HG03039 (cell line): ENCODE measurements around the gene TSSC4.

Experiments used
- ATAC-seq: cut with Tn5 transposase; IDR thresholded peaks from one replicate; pipeline ENCODE4 v1.9.1; 2021; ENCODE audit warnings: mild to moderate bottlenecking, moderate library complexity; ENCODE audit not compliant: unreplicated experiment

The TSSC4 gene

DNA sequence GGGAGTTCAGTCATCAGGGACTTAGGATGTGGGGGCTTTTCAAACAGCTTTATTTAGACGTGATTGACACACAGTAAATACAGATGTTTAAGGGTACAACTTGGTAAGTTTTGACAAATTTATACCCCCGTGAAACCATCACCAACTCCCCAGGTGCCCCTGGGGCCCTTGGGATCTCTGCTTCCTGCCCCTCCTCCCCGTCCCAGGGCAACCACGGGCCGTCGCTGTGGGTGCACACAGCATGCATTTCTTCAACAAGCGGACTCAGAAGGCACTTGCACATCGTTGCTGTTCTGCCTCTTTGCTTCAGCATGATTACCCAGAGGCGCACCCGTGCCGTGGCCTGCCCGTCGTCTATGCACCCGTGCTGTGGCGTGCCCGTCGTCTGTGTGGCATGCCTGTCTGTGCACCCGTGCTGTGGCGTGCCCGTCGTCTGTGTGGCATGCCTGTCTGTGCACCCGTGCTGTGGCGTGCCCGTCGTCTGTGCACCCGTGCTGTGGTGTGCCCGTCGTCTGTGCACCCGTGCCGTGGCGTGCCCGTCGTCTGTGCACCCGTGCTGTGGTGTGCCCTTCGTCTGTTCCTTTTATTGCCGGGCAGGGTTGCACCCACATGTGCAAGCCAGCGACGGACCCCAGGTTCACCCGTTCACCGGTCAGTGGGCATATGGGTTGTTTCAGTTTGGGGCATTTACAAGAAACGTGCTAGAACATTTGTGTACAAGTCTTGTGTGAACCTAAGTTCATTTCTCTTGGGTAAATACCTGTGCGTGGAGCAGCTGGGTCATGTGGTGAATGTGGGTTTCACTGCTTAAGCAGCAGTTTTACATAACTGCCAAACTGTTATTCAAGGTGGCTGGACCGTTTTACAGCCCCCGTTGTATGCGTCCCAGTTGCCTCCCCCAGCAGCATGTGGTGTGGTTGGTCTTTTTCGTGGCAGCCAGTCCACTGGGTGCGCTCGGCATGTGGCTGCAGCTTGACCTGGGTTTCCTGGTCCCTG lies 15.1 kb upstream of the TSSC4 start:
- no peak for ATAC-seq

DNA sequence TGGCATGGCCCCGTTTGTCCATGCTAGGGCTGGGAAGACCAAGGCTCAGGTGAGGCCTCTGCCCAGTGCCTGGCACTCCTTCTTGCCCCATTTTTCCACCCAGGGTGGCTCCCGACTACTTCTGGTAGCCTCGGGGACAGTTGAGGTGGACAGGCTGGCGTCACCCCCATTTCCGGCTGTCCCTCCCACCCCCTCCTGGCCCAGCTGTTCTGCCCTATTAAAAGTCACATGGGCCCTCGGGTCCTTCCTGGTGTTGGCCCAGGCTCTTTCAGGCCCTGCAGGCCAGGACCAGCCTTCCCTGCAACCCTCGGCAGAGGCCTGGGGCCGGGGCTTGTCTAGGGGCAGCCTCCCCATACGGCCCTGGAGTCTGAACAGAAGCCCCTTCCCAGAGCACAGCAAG lies 14.0 kb upstream of the TSSC4 start:
- no peak for ATAC-seq

DNA sequence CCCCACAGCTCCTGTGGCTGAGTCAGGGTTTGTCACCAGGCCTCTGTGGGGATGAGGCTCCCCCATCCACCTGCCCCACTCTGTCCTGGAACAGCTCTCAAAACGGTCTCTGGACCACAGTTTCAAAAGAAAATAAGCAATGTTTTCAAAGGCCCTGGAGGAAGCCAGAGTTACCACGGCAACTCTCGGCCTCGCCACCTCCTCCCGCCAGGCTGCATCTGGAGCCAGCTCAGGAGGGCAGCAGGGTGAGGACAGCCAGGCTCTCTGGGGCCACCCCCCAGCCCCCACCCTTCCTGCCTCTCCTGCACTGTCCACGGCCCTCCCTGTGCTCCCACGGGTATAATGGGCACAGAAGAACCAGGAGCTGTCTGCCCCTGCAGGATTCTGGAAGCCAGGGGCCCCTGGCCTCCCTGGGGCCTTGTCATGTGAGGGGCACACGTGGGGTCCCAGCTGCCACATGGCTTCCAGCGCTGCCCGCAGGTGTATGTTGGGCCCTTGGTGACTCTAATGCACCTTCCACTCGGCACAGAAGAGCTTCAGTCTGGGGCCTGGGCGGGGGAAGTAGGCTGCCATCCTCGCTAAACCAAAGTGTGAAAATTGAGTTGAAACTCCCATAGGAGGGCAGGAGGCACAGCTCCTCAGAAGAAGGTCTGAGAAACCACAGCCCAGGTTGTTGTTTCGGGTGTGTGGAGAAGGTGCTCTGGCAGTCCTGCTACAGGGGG lies 13.1 kb upstream of the TSSC4 start:
- ATAC-seq, result no peak

DNA sequence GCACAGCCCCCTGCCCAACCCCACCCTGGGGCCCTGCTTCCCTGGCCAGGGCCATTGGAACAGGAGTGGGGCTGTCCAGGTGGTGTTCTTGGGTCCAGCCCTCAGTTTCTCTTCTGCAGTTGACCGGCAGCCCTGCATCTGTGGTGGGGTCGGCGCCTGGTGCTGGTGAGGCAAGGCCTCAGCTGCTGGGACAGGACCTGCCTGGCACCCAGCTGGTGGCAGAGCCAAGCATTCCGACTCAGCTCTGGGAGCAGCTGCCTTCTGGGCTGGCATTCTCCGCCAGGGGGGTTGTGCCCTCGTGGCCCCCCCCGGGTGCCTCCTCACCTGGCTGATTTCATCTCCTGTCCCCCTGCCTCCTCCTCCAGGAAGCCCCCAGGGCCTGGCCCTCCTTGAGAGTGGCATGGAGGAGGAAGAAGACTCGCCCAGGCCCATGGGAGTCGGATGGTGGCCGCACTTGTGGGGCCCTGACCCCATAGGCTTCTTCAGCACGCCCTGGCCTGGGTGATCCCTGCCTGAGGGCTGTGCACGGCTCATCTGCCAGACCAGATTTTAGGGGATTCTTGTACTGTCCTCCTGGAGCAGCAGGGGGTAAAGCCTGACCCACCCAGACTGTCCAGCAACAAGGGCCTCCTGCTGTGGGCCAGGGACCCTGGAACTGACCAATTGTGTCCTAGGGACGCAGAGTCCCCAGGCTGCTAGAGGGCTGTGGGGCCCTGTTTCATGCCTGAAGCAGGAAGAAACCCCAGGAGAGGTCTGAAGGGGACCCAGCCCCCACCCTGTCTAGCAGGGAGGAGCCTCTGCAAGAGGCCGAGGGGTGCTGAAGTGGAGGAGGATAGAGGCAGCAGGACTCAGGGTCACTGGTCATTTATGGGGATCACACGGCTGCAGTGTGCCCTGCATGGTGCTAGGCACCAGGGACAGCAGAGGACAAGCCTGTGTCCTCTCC lies 11.8 kb upstream of the TSSC4 start:
- no peak for ATAC-seq

DNA sequence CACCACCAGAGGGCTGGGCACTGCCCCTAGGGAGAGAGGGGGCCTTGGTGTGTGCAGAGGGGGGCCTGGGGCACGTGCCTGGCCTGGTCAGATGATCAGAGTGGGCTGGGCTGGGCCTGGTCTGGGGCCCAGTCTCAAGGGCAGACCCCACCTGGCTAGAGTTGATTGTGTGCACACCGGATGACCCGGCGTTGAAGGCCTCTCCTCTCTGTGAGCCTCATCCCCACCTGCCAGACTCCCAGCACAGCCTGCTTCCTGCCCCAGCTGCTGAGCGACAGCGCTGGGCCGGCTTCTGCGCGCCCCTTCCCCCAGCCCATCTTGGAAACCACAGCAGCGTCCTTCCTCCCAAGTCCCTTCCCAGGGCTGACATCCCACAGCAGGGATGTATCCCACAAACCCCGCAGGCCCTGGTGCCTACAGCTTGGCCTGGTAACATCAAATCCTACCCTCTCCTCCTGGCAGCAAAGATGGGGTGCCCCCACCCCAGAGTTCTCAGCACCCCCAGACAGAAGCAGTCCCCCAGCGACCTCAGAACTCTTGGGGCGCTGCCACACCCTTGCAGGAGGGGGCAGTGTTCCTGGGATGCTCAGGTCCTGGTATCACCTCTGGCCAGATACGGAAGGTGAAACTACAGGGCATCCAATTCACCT lies 11.0 kb upstream of the TSSC4 start:
- no peak for ATAC-seq

DNA sequence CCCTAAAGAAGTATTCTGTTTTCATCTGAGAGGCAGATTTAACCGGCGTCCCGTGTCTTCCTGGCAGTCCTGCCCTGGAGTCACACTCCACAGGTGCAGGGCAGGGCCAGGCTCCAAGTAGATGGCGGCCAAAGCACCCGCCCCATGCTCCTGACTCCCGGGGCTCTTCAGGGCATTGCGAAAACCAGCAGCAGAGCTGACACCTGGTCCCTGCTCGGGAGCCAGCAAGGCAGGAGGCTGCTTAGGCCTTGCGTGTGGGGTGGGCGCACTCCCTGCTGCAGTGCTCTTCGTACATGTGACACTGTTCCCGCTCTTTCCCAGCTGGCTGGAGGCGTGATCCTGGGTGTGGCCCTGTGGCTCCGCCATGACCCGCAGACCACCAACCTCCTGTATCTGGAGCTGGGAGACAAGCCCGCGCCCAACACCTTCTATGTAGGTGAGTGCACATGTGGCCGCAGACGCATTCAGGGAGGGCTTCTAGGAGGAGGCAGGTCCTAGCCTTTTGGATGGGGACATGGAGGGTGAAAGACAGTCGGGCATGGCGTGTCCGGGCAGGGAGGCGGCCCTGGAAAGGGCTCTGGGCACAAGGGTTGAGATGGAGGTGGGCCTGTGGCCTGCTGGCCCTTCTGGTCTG lies 10.3 kb upstream of the TSSC4 start:
- ATAC-seq, result no peak

DNA sequence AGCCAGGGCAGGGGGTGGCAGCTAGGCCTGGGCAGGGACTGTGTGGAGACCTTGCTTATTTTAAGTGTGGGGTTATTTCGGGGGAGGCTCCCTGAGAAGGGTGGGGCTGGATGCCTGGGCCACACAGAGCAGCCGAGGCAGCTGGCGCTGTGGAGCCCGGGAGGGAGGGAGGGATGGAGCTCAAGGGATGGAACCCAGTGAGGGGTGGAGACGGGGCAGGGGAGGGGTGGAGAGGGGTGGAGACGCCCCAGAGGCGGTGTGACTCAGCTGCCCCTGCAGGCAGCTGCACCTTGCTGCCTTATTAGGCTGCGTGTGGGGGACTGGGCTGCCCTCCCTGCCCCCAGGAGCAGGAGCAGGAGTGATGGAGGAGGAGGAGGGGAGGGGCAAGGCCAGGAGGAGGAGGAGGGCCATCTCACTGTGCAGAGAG lies 9.8 kb upstream of the TSSC4 start:
- no peak for ATAC-seq

DNA sequence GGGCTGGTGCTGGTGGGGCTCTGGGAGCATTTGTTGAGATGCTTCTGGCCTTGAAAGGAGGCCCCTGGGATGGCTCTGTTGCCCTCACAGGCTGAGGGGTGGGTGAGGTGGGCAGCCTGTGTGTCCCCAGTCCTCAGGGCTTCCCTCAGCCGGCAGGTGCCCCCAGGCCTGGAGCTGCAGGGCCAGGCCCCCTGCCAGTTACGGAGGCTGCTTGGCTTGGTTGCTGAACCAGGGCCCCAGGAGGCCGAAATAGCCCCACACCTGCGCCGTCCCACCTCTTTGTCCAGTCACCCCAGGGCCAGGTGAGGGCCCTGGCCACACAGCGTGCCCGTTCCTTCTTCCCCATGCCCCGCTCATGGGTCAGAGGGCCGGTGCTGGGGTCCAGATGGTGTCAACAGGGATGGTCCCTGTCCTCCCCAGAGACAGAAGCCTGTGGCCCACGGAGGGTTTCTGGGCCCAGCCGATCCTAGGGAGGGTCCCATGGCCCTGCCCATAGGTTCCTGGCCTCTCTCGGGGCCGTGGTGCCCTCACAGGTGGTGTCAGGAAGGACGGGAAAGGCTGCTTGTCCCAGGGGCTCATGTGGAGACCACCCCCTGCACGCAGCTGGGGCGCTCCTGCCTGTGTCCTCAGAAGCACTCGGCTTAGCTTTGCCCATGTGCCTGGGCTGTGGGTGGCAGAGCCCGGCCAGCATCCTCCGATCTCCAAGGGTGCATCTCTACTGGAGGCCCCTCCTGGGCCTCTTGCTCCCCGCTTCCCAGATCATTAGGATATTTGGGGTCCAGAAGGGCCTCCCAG lies 9.2 kb upstream of the TSSC4 start:
- no peak for ATAC-seq

DNA sequence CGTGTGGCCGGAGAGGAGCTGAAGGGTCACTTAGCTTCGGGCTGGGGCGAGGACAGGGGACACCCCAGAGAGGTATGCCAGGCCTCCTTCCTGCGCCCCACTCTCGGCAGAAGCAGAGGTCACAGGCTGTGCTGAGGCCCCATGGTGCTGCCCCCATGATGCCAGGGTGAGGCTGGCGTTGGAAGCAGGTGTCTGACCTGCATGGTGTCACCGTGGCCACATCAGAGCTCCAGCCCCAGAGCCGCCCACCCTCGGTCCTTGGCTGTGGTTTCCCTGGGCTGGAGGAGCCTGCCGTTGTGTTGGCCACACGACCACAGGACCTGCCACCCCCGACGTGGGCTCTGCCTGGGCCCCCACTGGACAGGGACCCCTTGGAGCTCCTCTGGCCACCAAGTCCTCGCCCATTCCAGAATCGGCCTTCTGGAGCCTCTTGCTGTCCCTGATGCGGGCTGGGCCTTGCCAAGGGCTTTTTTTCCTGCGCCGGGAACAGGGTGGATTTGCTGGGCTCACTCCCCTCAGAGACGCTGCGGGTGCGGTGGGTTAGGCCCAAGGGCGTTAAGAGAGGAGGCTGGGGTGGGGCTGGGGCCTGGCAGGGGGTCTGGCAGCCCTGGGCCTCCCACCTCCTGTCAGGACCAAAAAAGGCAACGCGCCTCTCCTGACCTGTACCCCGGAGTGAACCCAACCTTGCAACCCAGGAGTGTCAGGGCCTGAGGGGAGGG lies 8.2 kb upstream of the TSSC4 start:
- ATAC-seq, result no peak

DNA sequence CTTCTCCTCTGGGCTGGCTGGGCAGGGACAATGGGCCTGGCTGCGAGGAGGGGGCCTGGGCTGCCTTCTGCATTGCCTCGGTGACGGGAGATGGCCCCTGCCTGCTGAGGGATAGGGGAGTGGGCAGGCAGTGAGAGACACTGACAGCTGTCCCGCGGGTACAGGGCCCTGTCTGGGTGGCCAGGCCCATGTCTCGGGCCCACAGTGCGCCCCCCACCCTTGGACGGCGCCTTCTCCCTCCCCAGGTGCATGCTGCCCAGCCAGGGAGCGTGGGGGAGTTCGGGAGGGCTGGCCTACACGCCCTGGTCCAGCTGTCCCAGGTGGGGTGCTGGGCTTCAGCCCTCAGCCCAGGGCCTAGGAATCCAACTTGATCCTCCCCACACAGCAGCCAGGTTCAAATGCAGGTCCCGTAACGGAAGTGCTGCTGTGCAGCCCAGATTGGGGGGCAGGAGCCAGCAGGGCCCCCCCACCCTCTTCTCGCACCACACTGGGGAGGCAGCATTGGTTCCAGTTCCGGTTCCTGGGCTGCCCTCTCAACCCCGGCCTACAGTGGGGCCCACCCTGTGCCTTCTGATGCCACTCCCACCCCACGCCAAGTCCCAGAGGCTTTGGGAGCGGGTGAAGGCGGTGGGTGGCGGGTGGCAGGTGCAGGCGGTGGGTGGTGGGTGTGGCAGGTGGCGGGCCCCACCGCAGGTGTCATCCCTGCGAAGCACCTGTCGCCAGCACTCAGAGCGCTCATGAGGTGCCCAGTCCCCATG lies 7.3 kb upstream of the TSSC4 start:
- no peak for ATAC-seq

DNA sequence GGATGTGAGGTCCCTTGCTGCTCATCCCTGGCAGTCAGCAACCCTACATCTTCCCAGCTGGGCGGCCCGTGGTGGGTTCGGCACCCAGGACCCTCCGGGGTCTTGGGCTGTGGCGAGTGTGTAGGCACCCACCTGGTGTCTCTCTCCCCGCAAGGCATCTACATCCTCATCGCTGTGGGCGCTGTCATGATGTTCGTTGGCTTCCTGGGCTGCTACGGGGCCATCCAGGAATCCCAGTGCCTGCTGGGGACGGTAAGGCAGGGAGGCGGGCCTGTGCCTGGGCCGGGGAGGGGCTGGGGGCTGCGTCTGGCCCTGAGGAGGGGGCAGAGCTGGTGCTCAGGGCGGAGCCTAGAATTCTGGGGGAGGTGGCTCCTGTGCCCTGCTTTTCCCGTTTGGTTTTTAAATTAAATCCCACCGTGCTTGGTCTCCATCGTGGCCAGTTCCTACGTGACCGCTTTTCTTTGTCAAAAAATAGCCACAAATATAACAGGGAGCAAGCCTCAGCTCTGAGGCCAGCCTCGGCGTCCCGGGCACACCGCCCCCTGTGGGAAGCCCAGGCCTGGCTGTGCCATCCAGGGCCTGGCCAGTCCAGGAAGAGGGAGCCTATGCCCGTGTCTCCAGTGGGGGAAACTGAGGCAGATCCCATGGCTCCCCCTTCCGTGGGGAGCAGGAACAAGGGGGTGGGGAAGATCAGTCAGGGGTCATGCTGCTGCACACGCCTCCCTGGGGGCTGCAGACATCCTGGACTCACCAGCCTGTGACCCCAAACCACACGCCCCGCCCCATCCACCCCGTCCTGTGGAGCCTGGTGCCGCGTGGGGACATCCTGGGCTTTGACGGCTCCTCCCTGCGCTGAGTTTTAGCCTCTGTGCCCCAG lies 6.4 kb upstream of the TSSC4 start:
- ATAC-seq, result no peak

DNA sequence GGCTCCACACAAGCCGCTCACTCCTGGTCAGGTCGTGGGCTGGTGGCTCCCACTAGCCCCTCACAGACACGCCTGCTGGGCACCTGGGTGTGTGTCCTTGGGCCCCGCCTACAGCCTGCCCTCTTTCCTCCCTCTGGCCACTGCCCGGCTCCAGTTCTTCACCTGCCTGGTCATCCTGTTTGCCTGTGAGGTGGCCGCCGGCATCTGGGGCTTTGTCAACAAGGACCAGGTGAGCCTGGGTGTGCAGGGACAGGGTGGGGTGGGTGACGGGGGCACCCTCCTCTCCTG lies 5.8 kb upstream of the TSSC4 start:
- ATAC-seq, result no peak

DNA sequence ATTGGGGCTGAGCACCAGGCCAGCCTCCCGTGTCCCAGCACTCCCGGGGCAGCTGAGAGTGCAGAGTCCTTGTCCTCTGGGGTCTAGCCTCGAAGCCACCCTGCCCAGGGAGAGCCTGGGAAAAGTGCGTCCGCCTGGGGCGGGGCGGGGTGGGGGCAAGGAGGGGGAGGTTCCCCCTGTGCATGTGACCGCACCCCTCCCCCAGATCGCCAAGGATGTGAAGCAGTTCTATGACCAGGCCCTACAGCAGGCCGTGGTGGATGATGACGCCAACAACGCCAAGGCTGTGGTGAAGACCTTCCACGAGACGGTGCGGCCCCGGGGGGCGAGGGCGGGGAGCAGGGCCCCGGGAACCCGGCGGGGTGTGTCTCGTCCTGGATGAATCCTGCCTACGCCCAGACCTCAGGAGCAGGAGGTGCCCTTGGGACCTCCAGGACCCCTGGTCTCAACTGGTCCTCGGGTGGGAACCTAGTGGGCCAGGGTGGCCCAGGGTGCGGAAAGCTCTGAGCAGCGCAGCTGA lies 5.3 kb upstream of the TSSC4 start:
- no peak for ATAC-seq

DNA sequence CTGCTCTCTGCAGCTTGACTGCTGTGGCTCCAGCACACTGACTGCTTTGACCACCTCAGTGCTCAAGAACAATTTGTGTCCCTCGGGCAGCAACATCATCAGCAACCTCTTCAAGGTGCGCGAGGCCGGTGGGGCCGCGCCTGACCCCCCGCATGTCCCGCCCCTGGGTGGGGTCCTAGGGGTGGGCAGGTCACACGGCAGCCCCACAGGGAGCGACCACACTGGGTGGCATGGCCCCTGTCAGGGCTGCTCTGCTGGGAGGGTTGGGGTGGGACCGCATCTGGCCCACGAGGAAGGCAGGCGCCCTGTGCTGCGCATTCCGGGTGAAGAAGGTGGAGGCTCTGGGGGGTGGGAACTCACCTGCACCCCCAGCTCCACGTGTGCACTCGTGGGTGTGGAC lies 4.7 kb upstream of the TSSC4 start:
- no peak for ATAC-seq

DNA sequence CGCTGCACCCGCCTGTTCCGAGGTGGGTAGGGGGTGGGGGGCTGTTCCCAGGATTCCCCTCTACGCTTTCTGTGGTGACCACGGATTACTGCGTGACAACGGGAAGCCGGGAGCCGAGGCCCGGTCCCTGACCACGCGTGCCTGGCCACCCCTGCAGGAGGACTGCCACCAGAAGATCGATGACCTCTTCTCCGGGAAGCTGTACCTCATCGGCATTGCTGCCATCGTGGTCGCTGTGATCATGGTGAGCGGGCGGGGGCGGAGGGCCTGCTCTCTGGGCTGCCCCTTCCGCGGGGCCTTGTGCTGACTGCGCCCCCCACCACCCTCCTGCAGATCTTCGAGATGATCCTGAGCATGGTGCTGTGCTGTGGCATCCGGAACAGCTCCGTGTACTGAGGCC lies 4.1 kb upstream of the TSSC4 start:
- no peak for ATAC-seq

DNA sequence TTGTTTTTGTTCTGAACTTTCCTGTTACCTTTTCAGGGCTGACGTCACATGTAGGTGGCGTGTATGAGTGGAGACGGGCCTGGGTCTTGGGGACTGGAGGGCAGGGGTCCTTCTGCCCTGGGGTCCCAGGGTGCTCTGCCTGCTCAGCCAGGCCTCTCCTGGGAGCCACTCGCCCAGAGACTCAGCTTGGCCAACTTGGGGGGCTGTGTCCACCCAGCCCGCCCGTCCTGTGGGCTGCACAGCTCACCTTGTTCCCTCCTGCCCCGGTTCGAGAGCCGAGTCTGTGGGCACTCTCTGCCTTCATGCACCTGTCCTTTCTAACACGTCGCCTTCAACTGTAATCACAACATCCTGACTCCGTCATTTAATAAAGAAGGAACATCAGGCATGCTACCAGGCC lies 3.5 kb upstream of the TSSC4 start:
- ATAC-seq, result no peak
